Stimulated activated CD8-positive, alpha-beta memory T cell treated with anti-CD3 and anti-CD28 coated beads, Interleukin-7, amount 100 ng/mL, for 48 hours (primary cell): Measurements from ENCODE around the gene CBLL1.

ENCODE experiments used
- DNase-seq, 2 donors: peaks; one replicate each; pipeline ENCODE4 v3.0.0-alpha.2; 2020; ENCODE audit warnings: low read depth in 1 of 2; ENCODE audit errors: extremely low read depth in 1 of 2

CBLL1 gene

GRCh38 chr7:107742678-107743566 lies 1.0 kb upstream of the CBLL1 start:
- no peak for DNase-seq

- no peak for DNase-seq
These were observed 406 bp downstream of the CBLL1 start for GRCh38 chr7:107744345-107744750.

DNA sequence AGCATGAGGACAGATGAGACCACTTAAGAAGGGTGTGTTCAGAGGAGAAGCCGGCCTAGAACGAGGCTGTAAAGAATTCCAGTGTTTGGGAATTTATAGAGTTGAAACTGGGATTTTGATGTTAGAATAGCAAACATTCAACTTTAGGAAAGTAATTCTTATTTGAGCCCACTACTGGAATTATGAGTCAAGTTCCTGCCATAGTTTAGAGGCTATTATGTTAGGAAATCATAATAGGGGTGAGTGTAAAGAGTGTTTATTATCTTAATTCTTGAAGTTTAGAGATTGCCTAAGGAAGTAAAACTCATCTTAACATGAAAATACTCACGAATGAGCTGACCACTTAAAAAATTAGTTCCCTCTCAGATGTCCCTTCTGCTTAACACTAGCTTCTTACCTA lies 2.1 kb downstream of the CBLL1 start:
- DNase-seq, result no peak

GRCh38 chr7:107751113-107751512 lies 7.2 kb downstream of the CBLL1 start:
- DNase-seq, result no peak

DNA sequence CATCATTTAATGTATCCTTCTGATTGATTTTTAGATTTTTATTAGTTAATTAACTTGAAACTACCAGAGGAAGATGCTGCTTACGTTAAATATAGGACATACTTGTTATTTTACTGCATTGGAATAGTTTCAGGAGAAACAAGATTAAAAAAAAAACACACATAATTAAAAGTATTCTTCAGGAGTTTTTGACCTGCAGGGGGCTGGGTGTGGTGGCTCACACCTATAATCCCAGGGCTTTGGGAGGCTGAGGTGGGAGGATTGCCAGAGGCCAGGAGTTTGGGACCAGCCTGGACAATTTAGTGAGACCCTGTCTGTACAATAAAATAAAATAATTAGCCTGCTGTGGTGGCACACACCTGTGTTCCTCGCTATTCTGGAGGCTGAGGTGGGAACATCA lies 10.7 kb downstream of the CBLL1 start:
- no peak for DNase-seq

DNA sequence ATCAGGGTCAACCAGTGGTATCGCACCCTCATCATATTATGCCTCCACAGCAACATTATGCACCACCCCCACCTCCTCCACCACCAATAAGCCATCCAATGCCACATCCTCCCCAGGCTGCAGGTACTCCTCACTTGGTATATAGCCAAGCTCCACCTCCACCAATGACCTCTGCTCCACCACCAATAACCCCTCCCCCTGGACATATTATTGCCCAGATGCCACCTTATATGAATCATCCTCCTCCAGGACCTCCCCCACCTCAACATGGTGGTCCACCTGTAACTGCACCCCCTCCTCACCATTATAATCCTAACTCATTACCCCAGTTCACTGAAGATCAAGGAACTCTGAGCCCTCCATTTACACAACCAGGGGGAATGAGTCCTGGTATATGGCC lies 14.7 kb downstream of the CBLL1 start:
- DNase-seq, result no peak

DNA sequence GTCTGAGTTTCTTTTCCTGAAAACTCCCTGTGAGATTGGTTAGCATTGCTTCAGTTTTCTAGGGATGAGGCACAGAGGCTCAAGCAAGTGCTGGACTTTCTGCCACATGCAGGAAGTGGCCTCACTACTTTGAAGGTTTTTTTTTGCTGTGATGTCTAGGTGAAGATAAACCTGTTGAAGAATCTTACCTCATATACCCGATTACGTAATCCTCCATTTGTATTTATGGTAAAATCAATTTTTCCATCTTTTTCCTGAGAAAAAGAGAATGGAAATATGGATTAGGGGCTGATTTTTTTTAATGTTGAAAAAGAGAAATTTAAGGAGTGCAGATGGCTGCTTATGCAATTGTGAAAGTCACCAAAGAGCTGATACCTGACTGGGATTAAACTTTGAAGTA lies 23.4 kb downstream of the CBLL1 start:
- no peak for DNase-seq

DNA sequence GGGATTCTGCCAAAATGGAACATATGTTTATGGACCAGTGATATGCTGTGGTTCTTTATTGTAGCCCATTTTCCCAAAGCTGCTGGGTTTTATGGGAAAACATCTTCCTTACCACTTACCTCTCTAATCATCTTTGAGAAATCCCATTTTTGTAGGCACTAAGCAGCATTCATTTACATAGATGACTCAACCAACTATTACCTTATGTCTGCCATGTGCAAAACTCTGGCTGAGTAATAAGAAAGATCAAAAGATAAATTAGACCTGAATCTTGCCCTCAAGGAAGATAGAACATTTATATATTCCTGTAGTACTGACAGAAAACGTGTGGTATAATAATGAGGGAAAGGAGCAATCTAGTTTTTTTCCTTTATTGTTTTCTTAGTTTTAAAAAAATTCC lies 24.3 kb downstream of the CBLL1 start:
- no peak for DNase-seq

GRCh38 chr7:107773027-107773426 lies 29.1 kb downstream of the CBLL1 start:
- DNase-seq, result no peak

- no peak for DNase-seq
These were observed 33.8 kb downstream of the CBLL1 start for GRCh38 chr7:107777702-107778101.

DNA sequence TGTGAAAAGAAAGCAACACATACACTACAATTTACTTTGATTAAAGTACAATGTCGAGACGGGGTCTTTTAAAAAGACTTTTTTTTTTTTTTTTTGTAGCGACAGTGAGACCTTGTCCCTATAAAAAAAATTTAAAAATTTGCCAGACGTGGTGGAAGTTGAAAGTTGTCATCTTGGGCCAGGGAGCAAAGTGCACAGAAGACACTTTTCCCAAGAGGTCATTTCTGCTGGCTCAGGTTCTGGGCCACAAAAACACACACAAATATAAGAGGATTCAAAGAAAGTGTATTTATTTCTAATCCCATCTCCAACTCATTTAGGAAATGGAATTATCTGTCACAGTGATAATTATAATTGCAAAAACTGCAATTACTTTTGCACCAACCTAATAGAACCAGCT lies 34.3 kb downstream of the CBLL1 start:
- DNase-seq, result no peak

GRCh38 chr7:107779647-107780099 lies 35.7 kb downstream of the CBLL1 start:
- no peak for DNase-seq

GRCh38 chr7:107782374-107782773 lies 38.4 kb downstream of the CBLL1 start:
- no peak for DNase-seq

- DNase-seq, result no peak
These were observed 39.7 kb downstream of the CBLL1 start for GRCh38 chr7:107783648-107784047.

DNA sequence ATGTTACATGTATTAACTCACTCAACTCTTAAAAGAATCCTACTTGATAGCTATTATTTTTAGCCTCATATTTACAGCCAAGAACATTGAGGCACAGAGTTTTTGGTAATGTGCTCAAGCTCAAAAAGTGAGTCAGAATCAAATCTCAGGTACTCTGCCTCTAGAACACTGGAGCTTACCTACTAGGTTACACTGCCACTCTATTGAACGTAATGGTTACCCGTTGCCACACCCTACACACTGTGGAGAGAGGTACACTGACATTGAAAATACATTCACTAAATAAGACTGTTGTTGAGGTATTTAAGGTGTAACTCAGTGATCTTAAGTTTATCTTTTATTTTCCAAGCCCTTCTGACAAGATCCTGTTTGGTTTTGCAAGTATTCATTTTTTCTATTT lies 41.2 kb downstream of the CBLL1 start:
- no peak for DNase-seq

DNA sequence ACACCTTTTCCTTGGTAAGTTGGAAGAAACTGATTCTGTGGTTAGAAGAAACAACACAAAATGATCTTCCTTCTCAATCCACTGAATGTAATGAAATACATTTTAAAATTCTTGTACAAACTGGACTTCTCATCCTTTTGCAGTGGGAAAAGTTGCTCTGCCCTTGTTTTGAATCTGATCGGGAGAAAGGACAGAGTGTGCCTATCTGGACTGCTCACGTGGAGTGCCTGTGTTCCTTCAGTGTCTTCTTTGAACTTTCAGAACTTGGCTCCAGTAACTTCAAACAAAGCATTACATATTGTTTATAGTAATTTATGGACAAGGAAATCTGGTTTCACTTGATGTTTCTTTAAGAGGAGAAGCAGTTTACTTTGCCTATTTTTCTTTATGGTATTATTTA lies 42.0 kb downstream of the CBLL1 start:
- no peak for DNase-seq

DNA sequence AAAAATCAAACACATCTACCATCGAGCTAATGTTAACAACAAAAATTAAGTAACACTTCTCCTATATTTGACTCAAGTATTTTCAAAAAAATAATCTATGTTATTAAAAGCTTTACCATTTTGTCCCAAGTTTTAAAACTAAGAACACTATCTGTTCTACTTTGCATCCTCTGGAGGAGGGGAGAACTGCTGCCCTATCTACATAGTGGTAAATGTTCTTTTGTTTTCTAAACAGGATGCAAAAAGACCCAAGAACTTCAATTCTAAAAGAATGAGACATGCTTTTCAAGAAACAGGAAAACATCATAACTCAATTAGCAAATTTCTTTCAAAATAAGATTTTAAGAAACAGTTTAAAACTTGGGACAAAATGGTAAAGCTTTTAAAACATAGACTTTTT lies 44.3 kb downstream of the CBLL1 start:
- no peak for DNase-seq

GRCh38 chr7:107788662-107789061 lies 44.7 kb downstream of the CBLL1 start:
- no peak for DNase-seq

DNA sequence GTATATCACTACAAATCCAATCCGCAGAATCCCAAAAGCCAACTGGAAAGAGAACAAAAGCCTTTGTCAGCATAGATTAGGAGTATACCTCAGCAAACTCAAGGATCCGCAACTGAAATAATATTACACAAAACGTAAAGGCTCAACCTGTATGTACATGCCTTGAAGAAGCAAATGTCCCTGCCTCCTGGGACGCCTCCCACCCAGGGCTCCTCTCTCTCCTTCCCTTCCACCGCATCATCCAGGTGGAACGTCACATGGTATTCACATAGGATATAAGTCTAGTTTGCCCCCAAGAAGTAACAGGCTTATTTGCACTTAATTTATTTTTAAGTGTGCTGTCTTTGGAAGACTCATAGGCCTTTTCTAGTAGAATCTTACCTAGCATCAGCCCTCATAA lies 45.7 kb downstream of the CBLL1 start:
- no peak for DNase-seq

GRCh38 chr7:107792364-107792763 lies 48.4 kb downstream of the CBLL1 start:
- DNase-seq, result no peak

GRCh38 chr7:107799647-107800264 lies 55.8 kb downstream of the CBLL1 start:
- no peak for DNase-seq

GRCh38 chr7:107803009-107803610 lies 59.2 kb downstream of the CBLL1 start, which contains the start of gene SLC26A3:
Gene SLC26A3, minus strand, starts transcription at chr7:107803223. Its CDS starts 8,714 bp downstream, at chr7:107794509.
- DNase-seq, result no peak
